PFSK-1 (cell line): Measurements from ENCODE around the gene FOXK2.

ENCODE experiments used
- FOXP2 ChIP-seq: optimal IDR thresholded peaks from 2 replicates; pipeline ENCODE3; 2011; ENCODE audit warnings: borderline replicate concordance, control low read depth, inconsistent platforms; ENCODE audit not compliant: insufficient read depth; ENCODE audit errors: extremely low read length, extremely low read depth
- POLR2AphosphoS5 ChIP-seq: IDR thresholded peaks from 2 replicates; pipeline ENCODE4 v1.6.1; 2012; ENCODE audit warnings: low read depth, mild to moderate bottlenecking, control low read depth, low read length, moderate library complexity
- SIN3A ChIP-seq: IDR thresholded peaks from 2 replicates; pipeline ENCODE4 v1.6.1; 2012; ENCODE audit warnings: mild to moderate bottlenecking, low read length, moderate library complexity, borderline replicate concordance; ENCODE audit not compliant: insufficient read depth
- TAF1 ChIP-seq: IDR thresholded peaks from 2 replicates; pipeline ENCODE4 v1.6.1; 2012; ENCODE audit warnings: low read length, control low read depth, borderline replicate concordance; ENCODE audit not compliant: insufficient read depth
- TF ChIP-seq, protein P1 (sequence below), 2 experiments: IDR thresholded peaks; 2 replicates each; pipeline versions ENCODE4 v1.6.1 to v1.8.0; 2011 to 2012; ENCODE audit warnings: low read depth in 2 of 2, low read length in 2 of 2, control low read depth in 1 of 2, inconsistent platforms in 1 of 2, mild to moderate bottlenecking in 1 of 2, moderate library complexity in 1 of 2; ENCODE audit not compliant: insufficient read depth in 1 of 2

Gene FOXK2

DNA sequence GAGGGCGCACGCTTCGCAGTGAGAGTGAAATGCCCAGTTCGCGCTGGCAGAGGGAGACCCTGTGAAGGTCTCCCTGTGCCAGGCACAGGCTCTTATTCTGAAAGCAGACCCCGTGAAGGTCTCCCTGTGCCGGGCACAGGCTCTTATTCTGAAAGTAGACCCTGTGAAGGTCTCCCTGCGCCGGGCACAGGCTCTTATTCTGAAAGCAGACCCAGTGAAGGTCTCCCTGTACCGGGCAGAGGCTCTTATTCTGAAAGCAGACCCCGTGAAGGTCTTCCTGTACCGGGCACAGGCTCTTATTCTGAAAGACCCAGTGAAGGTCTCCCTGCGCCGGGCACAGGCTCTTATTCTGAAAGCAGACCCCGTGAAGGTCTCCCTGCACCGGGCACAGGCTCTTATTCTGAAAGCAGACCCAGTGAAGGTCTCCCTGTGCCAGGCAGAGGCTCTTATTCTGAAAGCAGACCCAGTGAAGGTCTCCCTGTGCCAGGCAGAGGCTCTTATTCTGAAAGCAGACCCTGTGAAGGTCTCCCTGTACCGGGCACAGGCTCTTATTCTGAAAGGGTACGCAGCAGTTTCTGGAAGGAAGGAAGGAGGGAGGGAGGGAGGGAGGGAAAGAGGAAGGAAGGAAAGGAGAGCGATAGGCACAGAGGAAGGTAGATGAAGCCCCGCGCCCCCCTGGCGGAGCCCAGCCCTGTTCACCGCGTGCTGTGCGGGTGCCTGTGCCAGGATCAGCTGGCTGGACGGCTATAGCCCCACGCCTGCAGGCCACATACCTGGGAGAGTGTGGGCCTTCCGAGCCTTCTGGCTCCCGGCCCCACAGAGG, 73.4 kb downstream of the FOXK2 start:
- TF ChIP-seq POLR2AphosphoS5 (no peak), SIN3A (no peak), FOXP2 (no peak), TAF1 (no peak)
- TF ChIP-seq, protein P1, sequence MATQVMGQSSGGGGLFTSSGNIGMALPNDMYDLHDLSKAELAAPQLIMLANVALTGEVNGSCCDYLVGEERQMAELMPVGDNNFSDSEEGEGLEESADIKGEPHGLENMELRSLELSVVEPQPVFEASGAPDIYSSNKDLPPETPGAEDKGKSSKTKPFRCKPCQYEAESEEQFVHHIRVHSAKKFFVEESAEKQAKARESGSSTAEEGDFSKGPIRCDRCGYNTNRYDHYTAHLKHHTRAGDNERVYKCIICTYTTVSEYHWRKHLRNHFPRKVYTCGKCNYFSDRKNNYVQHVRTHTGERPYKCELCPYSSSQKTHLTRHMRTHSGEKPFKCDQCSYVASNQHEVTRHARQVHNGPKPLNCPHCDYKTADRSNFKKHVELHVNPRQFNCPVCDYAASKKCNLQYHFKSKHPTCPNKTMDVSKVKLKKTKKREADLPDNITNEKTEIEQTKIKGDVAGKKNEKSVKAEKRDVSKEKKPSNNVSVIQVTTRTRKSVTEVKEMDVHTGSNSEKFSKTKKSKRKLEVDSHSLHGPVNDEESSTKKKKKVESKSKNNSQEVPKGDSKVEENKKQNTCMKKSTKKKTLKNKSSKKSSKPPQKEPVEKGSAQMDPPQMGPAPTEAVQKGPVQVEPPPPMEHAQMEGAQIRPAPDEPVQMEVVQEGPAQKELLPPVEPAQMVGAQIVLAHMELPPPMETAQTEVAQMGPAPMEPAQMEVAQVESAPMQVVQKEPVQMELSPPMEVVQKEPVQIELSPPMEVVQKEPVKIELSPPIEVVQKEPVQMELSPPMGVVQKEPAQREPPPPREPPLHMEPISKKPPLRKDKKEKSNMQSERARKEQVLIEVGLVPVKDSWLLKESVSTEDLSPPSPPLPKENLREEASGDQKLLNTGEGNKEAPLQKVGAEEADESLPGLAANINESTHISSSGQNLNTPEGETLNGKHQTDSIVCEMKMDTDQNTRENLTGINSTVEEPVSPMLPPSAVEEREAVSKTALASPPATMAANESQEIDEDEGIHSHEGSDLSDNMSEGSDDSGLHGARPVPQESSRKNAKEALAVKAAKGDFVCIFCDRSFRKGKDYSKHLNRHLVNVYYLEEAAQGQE (IDR thresholded peaks at IDR 0.05; ENCODE audit: insufficient read depth in 1 of 2, low read depth in 2 of 2, low read length in 2 of 2), result no peak

DNA sequence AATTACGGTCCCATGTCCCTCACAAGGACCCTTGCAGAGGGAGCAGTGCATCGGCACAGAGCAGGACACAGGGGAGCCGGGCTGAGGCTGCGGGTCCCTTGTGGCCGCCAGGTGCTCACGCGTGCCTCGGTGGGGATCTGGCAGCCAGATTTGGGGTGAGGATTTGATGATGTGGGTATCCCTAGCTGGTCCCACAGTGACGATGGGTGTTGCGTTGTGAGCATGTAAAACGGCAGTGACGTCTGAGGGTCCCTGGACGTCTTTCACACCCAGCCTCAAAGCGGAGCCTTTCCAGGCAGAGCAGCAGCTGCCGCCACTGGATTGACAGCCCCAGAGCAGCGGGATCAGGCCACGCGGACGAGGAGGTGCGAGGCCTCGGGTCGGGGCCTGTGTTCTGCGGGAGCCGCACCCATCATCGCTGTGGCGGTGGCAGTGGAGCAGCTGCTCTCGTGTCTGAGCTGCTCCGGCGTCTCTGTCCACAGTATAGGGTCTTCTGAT, 74.1 kb downstream of the FOXK2 start:
- no peak for TF ChIP-seq FOXP2
- TF ChIP-seq, protein P1 (IDR thresholded peaks at IDR 0.05; ENCODE audit: insufficient read depth in 1 of 2, low read depth in 2 of 2, low read length in 2 of 2), result no peak
- TF ChIP-seq POLR2AphosphoS5, result no peak
- TF ChIP-seq TAF1, result no peak
- no peak for TF ChIP-seq SIN3A

DNA sequence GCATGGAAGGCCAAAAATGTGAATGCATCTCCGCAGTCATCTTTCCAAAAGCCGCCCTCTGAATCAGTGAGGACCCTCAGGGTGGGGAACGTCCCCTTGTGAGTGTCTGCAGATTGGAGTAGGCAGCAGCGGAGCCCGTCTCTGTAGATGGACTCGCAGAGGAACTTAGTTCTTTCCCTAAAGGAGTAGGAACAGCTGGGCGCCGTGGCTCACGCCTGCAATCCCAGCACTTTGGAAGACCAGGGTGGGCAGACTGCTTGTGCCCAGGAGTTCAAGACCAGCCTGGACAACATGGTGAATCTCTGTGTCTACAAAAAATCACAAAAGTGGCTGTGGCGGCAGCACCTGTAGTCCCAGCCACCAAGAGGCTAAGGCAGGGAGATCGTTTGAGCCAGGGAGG, 75.0 kb downstream of the FOXK2 start:
- no peak for TF ChIP-seq FOXP2
- no peak for TF ChIP-seq SIN3A
- TF ChIP-seq POLR2AphosphoS5, result no peak
- no peak for TF ChIP-seq TAF1
- TF ChIP-seq, protein P1 (IDR thresholded peaks at IDR 0.05; ENCODE audit: insufficient read depth in 1 of 2, low read depth in 2 of 2, low read length in 2 of 2), result no peak

DNA sequence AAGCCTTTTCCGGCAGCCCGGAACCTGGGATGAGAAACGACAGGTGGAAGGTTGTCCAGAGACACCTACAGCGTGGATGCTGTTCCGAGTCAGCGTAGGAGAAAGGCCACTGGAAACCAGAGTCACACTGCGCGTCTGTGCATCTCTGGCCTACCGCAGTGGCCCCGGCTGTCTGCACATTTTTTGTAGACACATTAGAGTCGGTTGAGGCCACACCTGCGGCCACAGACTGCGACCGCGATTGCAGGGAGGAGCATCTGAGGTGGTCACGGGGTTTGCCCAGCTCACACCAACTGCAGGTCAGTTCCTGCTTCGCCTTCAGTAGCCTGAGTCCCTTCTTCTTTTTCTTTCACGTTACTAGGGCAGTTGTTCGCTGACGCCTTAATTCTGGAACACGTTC, 76.4 kb downstream of the FOXK2 start:
- TF ChIP-seq, protein P1 (IDR thresholded peaks at IDR 0.05; ENCODE audit: insufficient read depth in 1 of 2, low read depth in 2 of 2, low read length in 2 of 2), result no peak
- no peak for TF ChIP-seq FOXP2
- no peak for TF ChIP-seq TAF1
- no peak for TF ChIP-seq SIN3A
- TF ChIP-seq POLR2AphosphoS5, result no peak

DNA sequence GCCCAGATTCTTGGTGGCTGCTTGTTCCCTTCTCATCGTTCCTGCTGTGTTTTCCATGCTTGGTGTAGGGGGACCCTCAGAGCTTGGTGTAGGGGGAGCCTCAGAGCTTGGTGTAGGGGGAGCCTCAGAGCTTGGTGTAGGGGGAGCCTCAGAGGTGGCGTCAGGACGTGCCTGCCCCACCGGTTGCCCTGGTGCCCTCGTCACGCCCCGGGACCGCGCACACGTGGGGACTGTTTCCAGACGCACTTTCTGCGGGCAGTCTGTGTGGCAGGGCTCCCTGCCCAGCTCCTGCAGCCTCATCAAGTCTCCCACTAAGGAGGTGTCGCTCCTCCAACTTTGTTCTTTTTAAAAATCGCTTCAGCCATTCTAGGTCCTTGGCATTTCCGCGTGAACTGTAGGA, 76.8 kb downstream of the FOXK2 start:
- TF ChIP-seq FOXP2 (no peak), POLR2AphosphoS5 (no peak), TAF1 (no peak), SIN3A (no peak)
- TF ChIP-seq, protein P1 (IDR thresholded peaks at IDR 0.05; ENCODE audit: insufficient read depth in 1 of 2, low read depth in 2 of 2, low read length in 2 of 2), result no peak
